Aorta (tissue), 5 donors: Measurements from ENCODE around the gene KRT78. TPM values are rescaled to one million over a fixed set of nuclear protein-coding genes. Genes with fewer than 3 reads are reported as not detected.
"Not testable (repeated sequence)": the region's sequence is repeated elsewhere in the genome, so short reads cannot be mapped to it uniquely, and the experiment has no call there.

Source experiments
- ATAC-seq: fragments of 200-7000 bp; cut with Tn5 transposase; one replicate; pipeline ENCODE4 v1.9.1; 2022; ENCODE audit warnings: moderate library complexity; ENCODE audit not compliant: low FRiP score
- DNase-seq, 2 donors: peaks; one replicate each; pipeline ENCODE4 v3.0.0-alpha.2; 2020
- H3K27ac ChIP-seq, 2 donors: one replicate each; pipeline ENCODE4 v1.5.1; 2013; ENCODE audit warnings: low read length in 2 of 2, mild to moderate bottlenecking in 2 of 2, moderate library complexity in 2 of 2, control low read depth in 1 of 2, inconsistent platforms in 1 of 2, low read depth in 1 of 2
- H3K27me3 ChIP-seq, 2 donors: one replicate each; pipeline ENCODE4 v1.6.1; 2013; ENCODE audit warnings: control low read depth in 1 of 2, low read length in 1 of 2, mild to moderate bottlenecking in 1 of 2, moderate library complexity in 1 of 2; ENCODE audit not compliant: insufficient read depth in 2 of 2, control insufficient read depth in 1 of 2
- H3K36me3 ChIP-seq, 2 donors: one replicate each; pipeline ENCODE4 v1.6.1; 2013; ENCODE audit warnings: control low read depth in 1 of 2, low read length in 1 of 2, mild to moderate bottlenecking in 1 of 2; ENCODE audit not compliant: insufficient read depth in 2 of 2, control insufficient read depth in 1 of 2
- H3K4me1 ChIP-seq, 2 donors: one replicate each; pipeline ENCODE4 v1.6.1; 2013; ENCODE audit warnings: low read length in 2 of 2, control low read depth in 1 of 2, mild to moderate bottlenecking in 1 of 2, moderate library complexity in 1 of 2; ENCODE audit not compliant: insufficient read depth in 2 of 2, control insufficient read depth in 1 of 2
- H3K4me3 ChIP-seq, 2 donors: one replicate each; pipeline ENCODE4 v1.5.1; 2013; ENCODE audit warnings: low read length in 2 of 2, control low read depth in 1 of 2, mild to moderate bottlenecking in 1 of 2
- H3K9me3 ChIP-seq: one replicate; pipeline ENCODE4 v1.6.1; 2013; ENCODE audit warnings: mild to moderate bottlenecking, low read length; ENCODE audit not compliant: control insufficient read depth
- WGBS, 2 donors: extraction: QIAGEN DNeasy Blood & Tissue Kit; methylation state at CpG; one replicate each; pipeline ENCODE4 v1.1.7; 2013; 5-methylcytosine and 5-hydroxymethylcytosine counted together
- intact Hi-C, 2 donors: fragments of 100-400 bp; cut with DNase I; formaldehyde crosslinking; loops; one replicate each; pipeline versions ENCODE4 v1.14.2 to v1.15.0; 2022
- polyA plus RNA-seq, 2 donors: library from polyadenylated mRNA; stranded (reverse); fragments of 200-250 nt; gene quantifications; one replicate each; pipeline ENCODE4 v1.2.3, GENCODE V29; 2013
- total RNA-seq, 2 donors: library from RNA; stranded (reverse); fragmentation: NEBNext Ultra II Directional; extraction: Animal tissue kit (Norgen Biotek cat#: 25700); gene quantifications; one replicate each; pipeline ENCODE4 v1.2.1, GENCODE V29; 2021
- donor health status: healthy with polysubstance abuse.
- donor health status: Bipolar disorder and iron deficiency.
- donor health status: DM: no; HTN: no; CAD: no.
- donor health status: DM: no; HTN: no; CAD: no.
- donor health status: DM: yes; HTN: yes; CAD: no.

The KRT78 gene
- total and polyA plus RNA-seq, 4 donors, result 0.10 to 2.0 TPM; not detected in 2

DNA sequence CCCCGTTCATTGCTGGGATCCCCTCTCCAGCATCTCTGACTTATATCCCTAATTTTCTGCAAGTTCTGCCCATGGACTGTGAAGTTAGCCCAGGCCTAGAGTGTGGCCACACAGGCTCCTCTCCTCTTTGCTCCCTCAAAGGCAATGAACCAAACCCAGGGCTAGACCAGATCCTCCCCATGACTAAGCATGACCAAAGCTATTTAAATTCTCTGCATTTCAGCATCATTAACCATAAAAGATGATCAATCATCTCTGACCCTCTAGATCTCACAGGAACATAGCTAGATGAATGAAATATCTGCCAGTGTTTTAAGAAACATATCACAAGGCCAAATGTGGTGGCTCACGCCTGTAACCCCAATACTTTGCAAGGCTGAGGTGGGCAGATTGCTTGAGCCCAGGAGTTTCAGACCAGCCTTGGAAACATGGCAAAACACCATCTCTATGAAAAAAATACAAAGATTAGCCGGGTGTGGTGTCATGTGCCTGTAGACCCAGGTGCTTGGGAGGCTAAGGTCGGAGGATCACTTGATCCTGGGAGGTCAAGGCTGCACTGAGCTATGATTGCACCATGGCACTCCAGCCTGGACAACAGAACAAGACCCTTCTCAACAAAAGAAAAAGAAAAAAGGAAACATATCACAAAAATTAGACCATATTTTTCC is 50.7 kb downstream of the KRT78 start:
- H3K4me3 ChIP-seq, result no peak overlapping the region
- intact Hi-C loops, result no loop called here
- H3K36me3 ChIP-seq, result no peaks in the 10 kb centered on the region
- no peaks in the 10 kb centered on the region for H3K27me3 ChIP-seq
- WGBS, 2 donors, result 91 to 95% methylated on average over 4 of the region's 4 CpGs
- DNase-seq, result no peak
- ATAC-seq, result no peak
- H3K27ac ChIP-seq, result no peak overlapping the region
- no peaks in the 10 kb centered on the region for H3K4me1 ChIP-seq
- H3K9me3 ChIP-seq, result no peaks in the 10 kb centered on the region

DNA sequence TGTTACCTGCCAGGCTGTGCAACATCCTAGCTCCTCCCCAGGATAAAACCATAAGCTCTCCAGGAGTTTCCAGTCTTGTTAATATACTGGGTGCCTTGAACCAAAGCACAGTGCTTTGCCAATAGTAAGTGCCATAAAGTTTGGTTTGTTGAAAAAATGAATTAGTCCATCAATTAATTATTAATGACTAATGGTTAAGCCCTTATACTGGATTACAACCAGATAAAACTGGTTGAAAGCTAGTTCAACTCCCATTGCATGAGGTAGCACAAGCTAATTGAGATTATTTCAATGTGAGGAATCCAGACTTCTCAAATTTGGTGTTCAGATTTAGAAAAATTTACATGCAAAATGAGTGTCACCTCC is 51.3 kb downstream of the KRT78 start:
- DNase-seq (no peak), ATAC-seq (no peak)
- Histone ChIP-seq H3K9me3 (no peaks in the 10 kb centered on the region), H3K27me3 (no peaks in the 10 kb centered on the region), H3K27ac (no peak overlapping the region), H3K4me3 (no peak overlapping the region), H3K36me3 (no peaks in the 10 kb centered on the region), H3K4me1 (no peaks in the 10 kb centered on the region)
- intact Hi-C loops, result no loop called here

DNA sequence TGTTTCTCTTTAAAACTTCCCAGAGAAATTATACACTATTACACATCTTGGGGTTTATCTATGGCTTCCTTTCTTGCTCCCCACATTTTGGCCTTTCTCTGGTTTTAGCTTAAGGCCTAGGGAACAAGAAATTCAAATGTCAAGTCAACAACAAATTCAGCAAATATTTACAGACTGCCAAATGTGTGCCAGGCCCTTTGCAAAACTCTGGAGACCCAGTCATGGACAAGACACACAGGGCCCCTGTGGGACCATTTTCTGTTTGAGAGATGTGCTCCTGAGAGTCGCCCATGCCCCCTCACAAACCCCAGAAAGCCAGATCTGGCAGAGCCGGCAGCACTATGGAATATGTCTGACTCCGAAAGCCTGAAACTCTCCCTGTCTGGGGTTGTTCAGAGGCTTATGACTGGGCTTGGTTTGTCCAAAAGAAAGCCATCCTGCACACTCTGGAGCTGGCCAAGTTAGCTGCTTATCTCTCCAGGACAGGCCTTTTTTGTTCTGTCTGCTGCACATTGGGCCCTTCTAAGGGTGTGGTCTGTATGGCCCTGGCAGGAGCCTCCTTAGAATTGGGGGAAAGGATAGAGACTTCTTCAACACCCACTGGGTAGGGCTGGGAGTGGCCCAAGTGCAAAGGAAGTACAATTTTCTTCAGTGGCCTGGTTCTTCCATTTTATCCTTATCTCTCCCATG is 51.8 kb downstream of the KRT78 start:
- Histone ChIP-seq H3K27ac (no peak overlapping the region), H3K36me3 (no peaks in the 10 kb centered on the region), H3K27me3 (no peaks in the 10 kb centered on the region), H3K9me3 (no peaks in the 10 kb centered on the region), H3K4me1 (no peaks in the 10 kb centered on the region), H3K4me3 (no peak overlapping the region)
- ATAC-seq (no peak), DNase-seq (no peak)
- intact Hi-C loops, result no loop called here
- 84 to 87% methylated on average over 3 of the region's 3 CpGs for WGBS, 2 donors

DNA sequence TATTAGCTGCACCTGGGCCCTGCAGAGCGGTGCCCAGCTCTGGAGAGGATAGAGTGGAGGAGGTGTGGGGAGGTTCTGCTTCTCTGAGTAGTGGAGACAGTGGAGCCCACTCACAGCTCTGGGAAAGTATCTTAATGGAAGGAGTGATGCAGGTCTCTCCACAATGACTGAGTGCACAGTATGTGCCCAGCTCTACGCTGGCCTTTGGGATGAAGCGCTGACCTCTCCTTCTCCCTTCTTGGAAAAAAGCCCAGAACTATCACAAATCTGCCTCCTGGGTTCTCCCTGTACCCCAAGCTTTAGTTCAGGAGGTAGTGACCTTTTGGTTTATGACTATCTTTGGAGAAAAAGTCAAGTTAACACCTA is 52.4 kb downstream of the KRT78 start:
- Histone ChIP-seq H3K9me3 (peaks cover 2% of the 10 kb centered on the region), H3K27ac (no peak overlapping the region), H3K4me1 (no peaks in the 10 kb centered on the region), H3K27me3 (no peaks in the 10 kb centered on the region), H3K4me3 (no peak overlapping the region), H3K36me3 (no peaks in the 10 kb centered on the region)
- no peak for ATAC-seq
- WGBS, 2 donors, result 97 to 98% methylated on average over 3 of the region's 3 CpGs
- no peak for DNase-seq
- intact Hi-C loops, result no loop called here

DNA sequence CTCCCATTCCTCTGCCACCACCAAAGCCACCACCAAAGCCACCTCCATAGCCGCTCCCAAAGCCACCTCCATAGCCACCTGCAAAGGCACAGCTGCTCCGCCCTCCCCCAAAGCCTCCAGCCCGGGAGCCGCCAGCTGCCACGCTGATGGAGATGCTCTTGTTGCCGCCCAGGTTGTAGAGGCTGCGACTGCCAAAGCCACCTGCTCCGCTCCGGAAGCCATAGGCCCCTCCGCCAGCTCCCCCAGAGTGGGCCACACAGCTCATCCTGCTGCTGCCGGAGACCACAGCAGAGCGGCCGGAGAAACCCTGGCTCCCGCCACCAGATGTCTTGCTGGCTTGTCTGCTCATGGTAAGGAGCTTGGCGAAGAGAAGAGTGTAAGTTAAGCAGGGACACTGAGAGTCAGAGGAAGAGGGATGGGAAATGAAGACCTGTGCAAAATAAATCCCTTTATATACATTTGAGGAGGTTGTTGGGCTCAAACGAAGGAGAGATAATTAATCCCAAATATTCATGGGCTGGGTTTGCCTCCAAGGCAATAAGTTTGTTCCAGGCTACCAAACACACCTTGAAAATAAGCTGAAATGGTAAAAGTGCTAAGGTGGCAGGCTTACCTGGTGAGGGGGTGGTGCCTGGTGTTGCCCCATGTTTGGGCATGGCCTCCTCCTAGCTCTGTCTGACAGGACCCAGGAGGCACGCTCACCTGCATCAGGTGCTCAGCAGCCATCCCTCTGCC is 52.9 kb downstream of the KRT78 start, which contains the start of gene KRT3:
Gene KRT3, minus strand, starts transcription at position 424 of the 735 bp plus-strand sequence. Its CDS starts 75 bp downstream, at position 349.
- intact Hi-C loops, result no loop called here
- Histone ChIP-seq H3K27ac (no peak within 1 kb of the TSS), H3K9me3 (peaks cover 3% of the 10 kb centered on the region), H3K27me3 (no peaks in the 10 kb centered on the region), H3K36me3 (no peaks in the 10 kb centered on the region), H3K4me3 (no peak within 1 kb of the TSS), H3K4me1 (no peaks in the 10 kb centered on the region)
- ATAC-seq (no peak), DNase-seq (no peak)
- 91 to 92% methylated on average over 17 of the region's 17 CpGs for WGBS, 2 donors

DNA sequence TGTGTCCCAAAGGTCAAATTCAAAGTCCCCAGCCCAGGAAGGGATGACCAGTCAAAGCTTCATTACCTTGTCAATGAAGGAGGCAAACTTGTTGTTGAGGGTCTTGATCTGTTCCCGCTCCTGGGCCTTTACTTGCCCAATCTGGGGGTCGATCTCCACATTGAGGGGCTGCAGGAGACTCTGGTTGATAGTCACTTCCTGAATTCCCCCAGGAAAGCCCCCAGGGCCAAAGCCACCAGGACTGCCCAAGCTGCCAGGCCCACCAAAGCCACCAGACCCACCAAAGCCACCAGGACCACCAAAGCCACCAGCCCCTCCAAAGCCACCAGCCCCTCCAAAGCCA is 53.5 kb downstream of the KRT78 start:
- 99 to 100% methylated on average over 2 of the region's 2 CpGs for WGBS, 2 donors
- H3K36me3 ChIP-seq, intact Hi-C loops, H3K27ac ChIP-seq, DNase-seq, H3K9me3 ChIP-seq, H3K4me3 ChIP-seq, H3K27me3 ChIP-seq, H3K4me1 ChIP-seq, ATAC-seq: not testable (repeated sequence)

DNA sequence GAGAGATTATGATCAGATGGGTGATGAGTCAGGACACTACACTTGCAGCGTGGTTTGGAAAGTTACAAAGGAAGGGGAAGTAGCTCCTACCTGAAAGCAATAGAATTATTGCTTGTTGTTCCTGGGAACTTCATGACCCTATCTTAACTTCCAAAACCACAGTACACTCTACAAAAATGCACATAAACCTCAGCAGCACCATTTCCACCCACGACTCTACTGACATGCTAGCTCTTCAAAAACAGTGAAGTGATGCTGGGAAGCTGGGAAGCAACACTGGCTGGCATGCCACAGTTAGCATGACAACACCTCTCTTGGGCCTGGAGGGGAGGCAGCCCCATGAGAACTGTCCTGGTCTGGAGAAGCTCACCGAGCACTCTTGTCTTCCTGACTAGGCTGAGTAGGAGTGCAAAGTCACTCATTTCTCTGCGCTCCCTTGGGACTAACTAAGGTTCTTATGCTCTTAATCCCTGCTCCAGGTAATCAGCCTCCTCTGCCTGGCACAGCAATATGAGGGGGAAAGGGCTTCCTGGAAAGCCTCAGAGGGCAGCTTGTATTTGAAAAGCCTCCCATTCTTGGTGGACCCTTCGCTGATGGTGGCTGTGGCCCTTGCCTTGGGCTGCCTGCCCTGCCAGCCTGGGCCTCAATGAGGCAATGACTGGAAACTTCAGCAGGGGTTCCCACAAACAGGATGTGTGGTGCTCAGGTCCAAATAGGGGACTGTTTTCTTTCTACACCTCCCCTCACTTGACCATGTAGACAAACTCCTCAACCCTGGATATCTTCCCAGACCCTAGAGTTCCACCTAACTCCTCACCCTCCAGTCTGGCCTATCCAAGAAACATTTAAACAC is 54.1 kb downstream of the KRT78 start:
- WGBS, 2 donors, result 90% methylated on average over 5 of the region's 5 CpGs
- Histone ChIP-seq H3K27ac (no peak overlapping the region), H3K4me1 (no peaks in the 10 kb centered on the region), H3K4me3 (no peak overlapping the region), H3K27me3 (no peaks in the 10 kb centered on the region), H3K9me3 (peaks cover 3% of the 10 kb centered on the region), H3K36me3 (no peaks in the 10 kb centered on the region)
- intact Hi-C loops, result no loop called here
- DNase-seq (no peak), ATAC-seq (no peak)

DNA sequence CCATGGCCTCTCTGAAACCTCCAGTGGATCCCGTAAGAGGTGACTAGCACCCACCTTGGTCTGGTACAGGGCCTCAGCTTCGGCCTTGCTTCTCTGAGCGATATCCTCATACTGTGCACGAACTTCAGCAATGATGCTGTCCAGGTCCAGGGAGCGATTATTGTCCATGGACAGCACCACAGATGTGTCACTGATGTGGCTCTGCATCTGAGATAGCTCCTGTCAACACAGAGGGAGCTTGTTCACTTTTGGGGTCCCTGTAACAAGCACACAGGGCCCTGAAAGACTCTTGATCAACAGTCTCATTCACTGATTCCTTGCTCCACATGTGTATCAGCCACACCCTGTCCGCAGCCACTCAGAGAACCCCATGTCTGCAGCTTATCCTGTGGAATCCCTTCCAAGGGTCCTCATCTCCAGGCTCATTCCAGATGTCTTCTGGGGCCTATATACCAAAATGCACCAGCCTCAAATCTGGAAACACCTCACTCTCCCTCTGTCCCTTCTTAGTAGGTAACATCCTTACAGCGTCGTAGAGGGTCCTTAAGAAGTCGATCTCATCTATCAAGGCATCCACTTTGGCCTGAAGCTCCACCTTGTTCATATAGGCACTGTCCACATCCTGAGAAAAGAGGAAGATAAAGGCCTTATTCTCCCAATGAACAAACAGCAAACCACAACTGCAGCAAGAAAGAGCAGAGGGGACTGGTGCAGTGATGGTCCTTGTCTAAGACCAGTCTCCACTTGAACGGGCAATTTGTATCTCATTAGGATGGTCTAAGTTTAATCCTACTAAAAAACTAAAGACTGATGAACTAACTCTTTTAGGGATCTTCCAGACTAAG is 56.4 kb downstream of the KRT78 start:
- no peak overlapping the region for H3K27ac ChIP-seq
- peaks cover 3% of the 10 kb centered on the region for H3K9me3 ChIP-seq
- no peaks in the 10 kb centered on the region for H3K27me3 ChIP-seq
- WGBS, 2 donors, result 84 to 91% methylated on average over 10 of the region's 10 CpGs
- DNase-seq (no peak), ATAC-seq (no peak)
- H3K4me1 ChIP-seq, result no peaks in the 10 kb centered on the region
- H3K4me3 ChIP-seq, result no peak overlapping the region
- no peaks in the 10 kb centered on the region for H3K36me3 ChIP-seq
- intact Hi-C loops, result no loop called here
